Erythroblast (primary cell): ENCODE measurements around the gene ANTKMT.
"Not testable (repeated sequence)": the region's sequence is repeated elsewhere in the genome, so short reads cannot be mapped to it uniquely, and the experiment has no call there.

Source experiments
- DNase-seq, 2 experiments: peaks; one replicate each; lab custom pipeline; 2025; lab: John Stamatoyannopoulos, UW
- GATA1 ChIP-seq: IDR thresholded peaks from 2 replicates; pipeline ENCODE4 v1.6.1; 2011; ENCODE audit warnings: low read depth, mild to moderate bottlenecking, control low read depth, low read length, moderate library complexity
- POLR2A ChIP-seq: IDR thresholded peaks from 2 replicates; pipeline ENCODE4 v1.6.1; 2011; ENCODE audit warnings: mild to moderate bottlenecking, low read length

Gene ANTKMT

DNA sequence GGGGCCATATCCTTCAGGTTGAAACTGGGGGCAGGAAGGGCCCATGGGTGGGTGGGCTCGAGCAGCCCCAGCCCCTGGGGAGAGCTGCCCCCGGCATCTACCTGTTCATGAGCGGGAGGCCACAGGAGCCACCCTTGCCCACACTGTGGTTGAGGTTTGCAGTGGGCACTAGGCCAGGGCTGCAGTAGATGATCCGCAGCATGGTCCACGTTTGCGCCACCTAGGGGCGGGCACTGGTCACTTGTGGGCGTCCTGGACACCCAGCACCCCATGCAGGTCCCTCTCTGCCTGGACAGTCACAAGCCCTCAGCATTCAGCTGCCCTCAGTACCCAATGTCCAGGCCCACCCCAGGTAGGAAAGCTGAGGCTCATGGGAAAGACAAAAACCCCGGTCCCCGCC is 35.0 kb upstream of the ANTKMT start:
- TF ChIP-seq POLR2A: no peak
- no peak for TF ChIP-seq GATA1
- DNase-seq: peak; percentile 64

DNA sequence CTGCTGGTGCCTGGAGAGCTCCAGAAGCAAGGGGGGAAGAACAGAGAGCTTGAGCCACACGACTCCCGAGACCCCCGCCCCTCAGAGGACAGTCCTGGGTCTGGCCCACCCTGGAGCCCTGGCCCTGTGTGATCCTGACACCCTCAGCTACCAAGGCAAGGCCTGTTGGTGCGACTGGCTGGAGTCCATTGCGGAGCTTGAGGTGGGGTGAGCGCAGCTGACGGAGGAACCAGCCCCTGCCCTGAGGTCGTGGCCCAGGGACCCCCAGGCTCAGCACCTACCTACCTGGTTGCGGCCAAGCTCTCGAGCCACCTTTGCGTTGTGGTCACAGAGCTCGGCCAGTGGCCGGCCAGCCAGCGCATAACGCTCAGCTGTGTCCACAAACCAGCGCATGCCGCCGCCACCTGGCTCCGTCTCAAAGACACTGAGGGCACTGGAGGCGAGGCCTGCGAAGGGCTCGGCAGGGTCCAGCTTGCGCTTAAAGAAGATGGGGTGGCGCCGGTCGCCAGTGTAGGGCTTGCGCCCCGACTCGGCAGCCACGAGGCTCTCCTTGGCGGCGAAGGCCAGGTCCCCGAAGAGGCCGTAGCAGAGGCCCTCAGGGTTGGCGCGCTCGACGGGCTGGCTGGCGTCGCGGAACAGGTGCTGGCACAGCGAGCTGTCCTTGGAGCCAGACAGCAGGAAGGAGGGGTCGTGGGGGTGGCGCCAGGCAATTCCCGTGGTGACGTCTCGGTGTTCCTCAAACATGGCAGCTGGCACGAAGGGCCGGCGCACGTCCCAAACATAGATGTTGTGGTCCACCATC is 34.3 kb upstream of the ANTKMT start:
- no peak for TF ChIP-seq POLR2A
- TF ChIP-seq GATA1: no peak
- DNase-seq: no peak

DNA sequence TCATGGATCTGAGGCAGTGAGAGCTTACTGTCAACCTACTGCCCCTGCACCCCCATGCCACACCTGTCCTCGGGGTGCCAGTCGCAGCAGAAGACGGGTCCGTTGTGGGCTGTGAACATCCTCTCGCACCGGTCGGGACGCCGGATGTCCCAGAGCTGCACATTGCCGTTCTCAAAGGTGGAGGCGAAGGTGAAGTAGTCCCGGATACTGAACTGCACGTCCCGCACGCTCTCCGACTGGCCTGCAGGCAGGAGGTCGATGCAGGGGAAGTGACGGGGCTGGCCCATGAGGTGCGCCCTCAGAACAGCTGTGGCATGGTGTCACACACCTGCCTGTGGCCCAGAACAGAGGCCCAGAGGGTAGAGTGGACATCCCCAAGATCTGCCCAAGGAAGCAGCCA is 33.4 kb upstream of the ANTKMT start:
- TF ChIP-seq POLR2A (no peak), GATA1 (no peak)
- no peak for DNase-seq

DNA sequence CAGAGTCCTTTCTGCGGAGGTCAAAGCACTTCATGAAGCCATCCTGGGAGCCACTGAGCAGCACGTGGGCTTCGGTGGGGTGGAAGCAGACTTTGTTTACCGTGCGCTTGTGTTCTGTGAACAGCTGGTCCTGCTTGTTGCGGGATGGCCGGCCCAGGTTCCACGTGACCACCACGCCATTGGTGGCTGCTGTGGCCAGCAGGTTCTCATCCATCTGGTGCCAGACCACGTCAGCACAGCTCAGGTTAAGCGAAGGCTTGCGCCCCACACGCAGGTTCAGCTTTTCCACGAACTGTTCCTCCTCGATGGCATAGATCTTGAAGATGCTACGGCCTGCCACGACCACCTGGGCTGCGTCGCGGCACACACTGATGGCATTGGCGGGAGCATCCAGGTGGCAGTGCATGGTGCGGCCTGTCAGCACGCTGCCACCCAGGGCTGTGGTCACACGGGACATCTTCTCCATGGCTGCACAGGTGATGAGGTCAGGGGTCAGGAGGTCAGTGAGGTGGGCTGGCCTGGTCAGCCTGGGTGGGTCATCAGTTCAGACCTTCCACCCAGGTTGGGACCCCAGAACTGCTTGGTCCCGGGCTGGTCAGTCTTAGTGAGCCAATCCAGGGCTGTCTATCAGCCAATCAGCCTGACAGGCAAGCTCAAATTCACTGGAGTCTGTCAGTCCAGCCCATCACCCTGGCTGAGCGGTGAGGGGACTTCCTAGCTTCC is 31.6 kb upstream of the ANTKMT start:
- DNase-seq: no peak
- TF ChIP-seq POLR2A: no peak
- no peak for TF ChIP-seq GATA1

DNA sequence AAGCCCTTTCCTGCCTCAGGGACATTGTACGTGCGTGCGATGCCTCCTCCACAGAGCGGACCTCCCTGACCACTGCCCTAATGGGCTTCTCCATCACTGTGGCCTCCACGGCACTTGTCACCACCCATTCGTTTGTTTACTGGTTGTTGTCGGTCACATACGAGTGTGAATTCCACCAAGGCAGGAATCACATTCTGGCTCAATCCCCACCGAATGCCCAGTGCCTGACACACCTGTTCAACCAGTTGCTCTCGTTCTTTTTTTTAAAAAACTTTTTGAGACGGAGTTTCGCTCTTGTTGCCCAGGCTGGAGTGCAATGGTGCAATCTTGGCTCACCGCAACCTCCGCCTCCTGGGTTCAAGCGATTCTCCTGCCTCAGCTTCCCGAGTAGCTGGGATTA is 29.7 kb upstream of the ANTKMT start:
- not testable (repeated sequence) for DNase-seq

DNA sequence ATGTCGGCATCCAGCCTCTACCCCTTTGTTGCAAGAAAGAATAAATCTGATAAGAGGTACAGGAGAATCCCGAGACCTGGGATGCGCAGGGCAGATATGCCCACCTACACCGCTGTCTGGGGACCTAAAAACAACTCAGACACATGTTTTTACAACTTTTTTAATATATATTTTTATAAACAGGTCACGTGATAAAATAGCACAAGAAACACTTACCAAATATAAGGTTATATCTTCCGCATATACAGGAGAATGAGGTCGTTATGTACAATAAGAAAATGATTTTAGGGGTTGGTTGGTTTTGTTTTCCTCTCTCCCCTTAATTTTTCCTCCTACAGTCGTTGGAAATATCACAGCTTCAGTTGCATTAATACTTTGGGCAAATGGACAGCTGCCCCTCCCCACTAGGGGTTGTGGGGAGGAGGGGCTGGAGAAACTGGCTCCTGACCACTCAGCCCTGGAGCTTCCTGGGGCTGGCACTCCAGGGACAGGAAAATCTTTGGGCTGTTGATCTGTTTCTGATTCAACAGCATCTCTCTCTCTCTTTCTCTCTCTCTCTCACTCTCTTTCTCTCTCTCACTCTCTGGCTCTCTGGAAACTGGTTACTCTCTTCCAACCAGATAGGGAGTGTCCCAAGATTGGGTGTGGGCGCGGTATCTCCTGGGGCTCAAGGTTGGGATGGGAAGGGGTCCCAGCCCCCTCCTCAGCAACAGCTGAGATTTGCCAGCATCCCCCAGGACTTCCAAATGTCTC is 28.4 kb upstream of the ANTKMT start:
- no peak for DNase-seq
- TF ChIP-seq POLR2A: no peak
- TF ChIP-seq GATA1: no peak

DNA sequence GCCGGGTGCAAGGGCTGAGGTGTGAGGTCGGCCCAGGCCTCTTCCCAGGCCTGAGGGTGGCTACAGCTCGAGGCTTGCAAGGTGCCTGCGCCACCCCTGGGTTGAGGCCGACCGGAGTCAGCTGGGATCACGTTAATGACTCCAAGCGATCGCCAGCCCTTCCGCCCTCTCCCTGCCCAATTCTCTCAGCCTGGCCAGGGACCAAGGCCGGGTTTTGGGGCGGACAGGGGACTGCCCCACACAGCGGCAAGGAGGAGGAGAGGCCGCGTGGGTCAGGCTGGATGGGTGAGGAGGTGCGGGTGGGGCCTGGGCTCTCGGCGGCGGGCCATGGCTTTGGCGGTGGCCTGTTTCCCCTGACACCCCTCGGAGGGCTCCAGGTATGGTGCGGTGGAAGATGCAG is 27.6 kb upstream of the ANTKMT start:
- TF ChIP-seq GATA1 (no peak), POLR2A (no peak)
- no peak for DNase-seq

DNA sequence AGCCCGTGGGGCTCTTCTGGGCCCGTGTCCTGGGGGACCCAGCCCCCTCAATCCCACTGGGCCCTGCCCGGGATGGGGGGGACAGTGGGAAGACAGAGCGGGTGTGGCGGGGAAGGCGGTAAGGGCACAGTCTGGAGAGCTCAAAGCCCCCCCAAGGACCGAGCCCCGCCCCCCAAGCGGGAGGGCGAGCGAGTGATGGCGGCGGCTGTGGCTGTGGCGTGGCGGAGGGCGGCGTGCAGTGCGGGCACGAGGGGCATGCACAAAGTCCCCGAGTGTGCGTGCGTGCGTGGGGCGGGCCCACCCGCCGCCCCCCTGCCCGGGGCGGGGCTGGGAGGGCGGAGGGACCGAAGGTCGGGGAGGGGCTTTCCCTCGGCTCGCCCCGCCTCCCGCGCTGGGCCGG is 27.2 kb upstream of the ANTKMT start:
- TF ChIP-seq POLR2A (no peak), GATA1 (no peak)
- no peak for DNase-seq

DNA sequence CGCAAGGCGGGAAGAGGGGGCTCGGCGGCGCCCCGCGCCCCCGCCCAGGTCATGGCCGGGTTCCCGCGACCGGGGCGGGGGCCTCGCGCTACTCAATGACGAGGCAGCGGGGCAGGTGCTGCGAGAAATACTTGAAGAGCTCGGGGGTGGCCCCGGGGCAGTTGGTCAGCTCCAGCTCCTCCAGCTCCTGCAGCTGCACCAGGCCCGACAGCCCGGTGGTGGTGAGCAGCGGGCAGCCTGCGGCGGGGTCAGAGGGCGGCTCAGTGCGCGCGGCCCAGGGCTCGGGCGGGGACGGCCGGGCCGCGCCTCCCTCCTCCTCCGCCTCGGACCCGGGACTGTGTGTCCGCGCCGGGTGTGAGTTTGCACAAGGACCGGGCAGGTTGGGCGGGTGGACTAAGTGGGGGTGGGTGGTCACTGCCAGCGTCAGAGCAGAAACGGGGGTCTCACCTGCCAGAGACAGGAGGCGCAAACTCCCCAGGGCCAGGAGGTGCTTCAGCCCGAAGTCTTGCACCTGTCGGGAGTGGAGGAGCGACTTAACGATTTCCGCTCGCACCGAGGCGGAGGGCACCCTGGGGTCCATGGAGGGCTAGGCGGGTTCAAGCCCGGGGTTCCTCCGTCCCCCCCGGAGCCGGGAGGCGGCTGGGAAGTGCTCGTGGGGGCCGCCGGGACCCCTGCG is 26.6 kb upstream of the ANTKMT start:
- no peak for TF ChIP-seq GATA1
- TF ChIP-seq POLR2A: no peak
- no peak for DNase-seq

DNA sequence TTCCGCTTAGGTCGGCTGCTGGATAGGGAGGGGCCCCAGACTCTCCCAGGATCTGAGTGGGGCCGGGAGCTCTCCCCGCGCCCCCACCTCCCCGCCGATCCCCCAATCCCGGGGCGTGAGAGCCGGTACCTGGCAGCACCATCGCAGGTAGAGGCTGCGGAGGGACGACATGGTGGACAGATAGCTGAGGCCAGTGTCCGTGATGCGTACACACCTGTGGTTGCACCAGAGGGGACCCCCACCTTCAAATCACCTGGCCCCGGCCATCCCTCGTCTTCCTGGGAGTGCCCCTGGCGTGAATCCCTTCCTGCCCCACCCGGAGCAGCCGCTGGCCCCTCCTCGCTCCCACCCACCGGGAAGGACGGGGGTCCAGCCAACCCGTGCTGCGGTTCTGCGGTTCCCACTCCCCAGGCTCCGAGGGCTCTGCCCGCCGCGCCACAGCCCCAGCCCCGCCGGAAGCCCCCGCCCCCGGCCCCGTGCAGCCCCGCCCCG is 26.0 kb upstream of the ANTKMT start:
- no peak for TF ChIP-seq GATA1
- TF ChIP-seq POLR2A: no peak

DNA sequence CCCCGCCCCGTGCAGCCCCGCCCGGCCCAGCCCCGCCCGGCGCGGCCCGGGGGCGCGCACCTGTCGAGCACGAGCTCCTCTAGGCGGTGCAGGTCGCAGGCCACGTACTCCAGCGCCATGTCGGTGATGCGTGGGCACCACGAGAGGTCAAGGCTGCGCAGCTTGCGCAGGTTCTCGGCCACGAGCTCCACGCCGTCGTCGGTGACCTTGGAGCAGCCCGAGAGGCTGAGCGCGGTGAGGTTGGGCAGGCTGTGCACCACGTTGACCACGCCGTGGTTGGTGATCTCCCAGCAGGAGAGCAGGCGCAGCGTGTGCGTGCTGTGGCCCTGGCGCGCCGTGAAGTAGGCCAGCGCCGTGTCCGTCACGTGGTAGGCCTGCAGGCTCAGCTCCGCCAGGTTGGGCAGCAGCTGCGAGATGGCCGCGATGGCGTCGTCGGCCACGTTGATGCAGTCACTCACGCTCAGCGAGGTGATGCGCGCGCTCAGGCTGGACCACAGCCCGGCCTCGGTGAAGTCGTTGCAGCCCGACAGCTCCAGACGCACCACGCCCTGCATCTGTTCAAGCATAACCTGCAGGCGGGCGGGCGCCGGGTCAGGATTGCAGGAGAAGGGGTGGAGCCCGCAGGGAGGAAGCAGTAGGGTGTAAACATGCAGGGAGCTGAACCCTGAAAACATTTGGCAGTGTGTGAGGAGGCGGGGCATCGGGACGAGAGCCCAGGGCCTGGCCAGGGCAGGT is 25.4 kb upstream of the ANTKMT start:
- DNase-seq: peak in 1 of 2 experiments; percentile 30
- TF ChIP-seq GATA1 (no peak), POLR2A (no peak)

More for the DNA sequence above, 26.0 kb upstream of the ANTKMT start:
- no peak for DNase-seq

DNA sequence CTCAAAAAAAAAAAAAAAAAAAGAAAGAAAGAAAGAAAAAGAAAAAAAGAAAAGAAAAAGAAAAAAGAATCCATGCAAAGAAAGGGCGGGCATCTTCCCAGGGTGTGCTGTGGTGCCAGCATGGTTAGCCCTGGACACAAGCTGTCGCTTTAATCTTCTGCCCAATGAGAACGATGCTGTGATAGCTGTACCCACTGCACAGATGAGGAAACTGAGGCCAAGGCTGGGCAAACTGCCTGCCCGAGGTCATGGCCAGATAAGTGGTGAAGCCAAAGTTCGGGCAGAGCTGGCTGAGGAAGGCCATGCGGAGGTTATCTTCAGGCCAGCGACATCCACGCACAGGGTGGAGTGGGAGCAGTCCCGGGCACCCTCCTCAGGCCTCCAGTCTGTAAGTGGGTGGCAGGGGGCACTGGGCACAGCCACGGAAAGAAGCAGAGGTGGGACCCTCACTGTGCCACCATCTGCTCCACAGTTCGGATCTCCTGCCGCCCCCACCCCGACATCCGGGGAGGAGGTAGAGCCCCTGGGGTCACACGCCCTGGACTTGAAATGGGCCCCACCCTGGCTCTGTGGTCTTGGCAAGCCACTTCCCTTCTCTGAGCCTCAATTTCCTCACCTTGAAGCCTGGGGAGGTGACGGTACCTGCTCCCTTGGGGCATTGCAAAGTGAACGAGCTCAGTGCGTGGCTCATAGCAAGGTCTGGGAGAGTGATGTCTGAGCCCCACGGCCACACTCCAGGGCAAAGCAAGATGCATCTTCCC is 21.9 kb upstream of the ANTKMT start:
- no peak for DNase-seq
- TF ChIP-seq GATA1: no peak
- TF ChIP-seq POLR2A: no peak
